Chondrocyte (in vitro differentiated cells): Measurements from ENCODE around the gene ZNF821. TPM values are rescaled to one million over a fixed set of nuclear protein-coding genes. Genes with fewer than 3 reads are reported as not detected.
A peak's percentile ranks its signal among the peaks of the same experiment; 100 is the strongest.

Source experiments
- DNase-seq: peaks from one replicate; pipeline ENCODE4 v3.0.0; 2021; ENCODE audit warnings: mixed read lengths, low spot score
- H3K27ac Mint-ChIP-seq: one replicate; pipeline ENCODE4 v1.8.0; 2021; ENCODE audit warnings: mild to moderate bottlenecking, moderate library complexity, mixed read lengths; ENCODE audit not compliant: unreplicated experiment
- H3K27me3 Mint-ChIP-seq: 2 replicates; pipeline ENCODE4 v1.8.0; 2021; ENCODE audit warnings: low read depth, mixed read lengths
- H3K36me3 Mint-ChIP-seq: 2 replicates; pipeline ENCODE4 v1.8.0; 2021; ENCODE audit warnings: low read depth, mixed read lengths
- H3K4me1 Mint-ChIP-seq: 2 replicates; pipeline ENCODE4 v1.8.0; 2021; ENCODE audit warnings: low read depth, mild to moderate bottlenecking, mixed read lengths
- H3K4me3 Mint-ChIP-seq: one replicate; pipeline ENCODE4 v1.8.0; 2021; ENCODE audit warnings: mild to moderate bottlenecking, moderate library complexity, mixed read lengths; ENCODE audit not compliant: unreplicated experiment
- H3K9me3 Mint-ChIP-seq: 2 replicates; pipeline ENCODE4 v1.8.0; 2021; ENCODE audit warnings: low read depth, mixed read lengths
- CTCF ChIP-seq: fragments of 200-600 bp; sonication (generic); IDR thresholded peaks from 2 replicates; pipeline ENCODE4 v1.5.0; 2021; ENCODE audit warnings: antibody characterized with exemption, mild to moderate bottlenecking, moderate library complexity
- total RNA-seq: library from RNA; stranded (reverse); gene quantifications from 3 replicates; pipeline ENCODE4 v1.2.1, GENCODE V29; 2021

The ZNF821 gene
- total RNA-seq, 1 donor from 2014 or later, result 12.0 TPM

GRCh38 chr16:71902656-71903365 lies 18.8 kb upstream of the ZNF821 start:
- Mint-ChIP-seq H3K27ac (no peak overlapping the region), H3K36me3 (no peaks in the 10 kb centered on the region), H3K27me3 (no peaks in the 10 kb centered on the region), H3K9me3 (no peaks in the 10 kb centered on the region), H3K4me3 (no peak overlapping the region), H3K4me1 (peaks cover 41% of the 10 kb centered on the region)
- no peak for TF ChIP-seq CTCF
- no peak for DNase-seq

GRCh38 chr16:71899171-71899570 lies 15.2 kb upstream of the ZNF821 start:
- no peak overlapping the region for H3K4me3 Mint-ChIP-seq

GRCh38 chr16:71896764-71897368 lies 12.9 kb upstream of the ZNF821 start:
- Mint-ChIP-seq H3K27ac (peak overlapping the region; percentile 82), H3K27me3 (no peaks in the 10 kb centered on the region), H3K9me3 (no peaks in the 10 kb centered on the region), H3K36me3 (no peaks in the 10 kb centered on the region), H3K4me3 (peak overlapping the region; percentile 92), H3K4me1 (peaks cover 37% of the 10 kb centered on the region)
- no peak for TF ChIP-seq CTCF
- DNase-seq, result no peak

More at GRCh38 chr16:71899171-71899570, 15.2 kb upstream of the ZNF821 start:
- H3K27ac Mint-ChIP-seq, result no peak overlapping the region
- H3K27me3 Mint-ChIP-seq, result no peaks in the 10 kb centered on the region
- H3K9me3 Mint-ChIP-seq, result no peaks in the 10 kb centered on the region
- H3K4me1 Mint-ChIP-seq, result peaks cover 43% of the 10 kb centered on the region
- DNase-seq, result no peak
- no peak for TF ChIP-seq CTCF
- H3K36me3 Mint-ChIP-seq, result no peaks in the 10 kb centered on the region

GRCh38 chr16:71895679-71896365 lies 11.8 kb upstream of the ZNF821 start:
- no peaks in the 10 kb centered on the region for H3K27me3 Mint-ChIP-seq
- H3K27ac Mint-ChIP-seq, result peak overlapping the region; percentile 99
- H3K4me3 Mint-ChIP-seq, result peak overlapping the region; percentile 92
- no peak for TF ChIP-seq CTCF
- no peaks in the 10 kb centered on the region for H3K36me3 Mint-ChIP-seq
- H3K9me3 Mint-ChIP-seq, result no peaks in the 10 kb centered on the region
- peaks cover 31% of the 10 kb centered on the region for H3K4me1 Mint-ChIP-seq
- no peak for DNase-seq

- no peak for TF ChIP-seq CTCF
- Mint-ChIP-seq H3K4me1 (peaks cover 27% of the 10 kb centered on the region), H3K27me3 (no peaks in the 10 kb centered on the region), H3K36me3 (no peaks in the 10 kb centered on the region), H3K27ac (peak within 1 kb of the TSS; percentile 99), H3K9me3 (no peaks in the 10 kb centered on the region), H3K4me3 (peak within 1 kb of the TSS; percentile 92)
- peak; percentile 99 for DNase-seq
Observed at GRCh38 chr16:71894921-71895678, 11.1 kb upstream of the ZNF821 start, which contains the start of gene IST1. Gene IST1 (plus strand): TSS chr16:71895531. CDS start chr16:71915641, 20,110 bp downstream.
